DND-41 (cell line): Measurements from ENCODE around the gene PLEKHG3.

Experiments
- EZH2 ChIP-seq: IDR thresholded peaks from 3 replicates; pipeline ENCODE4 v1.6.1; 2012; ENCODE audit warnings: borderline replicate concordance, low read depth, mild to moderate bottlenecking, moderate library complexity, low read length, inconsistent platforms; ENCODE audit not compliant: severe bottlenecking
- TF ChIP-seq, protein P1 (sequence below): IDR thresholded peaks from 2 replicates; pipeline ENCODE4 v1.5.1; 2012; ENCODE audit warnings: borderline replicate concordance, low read length, moderate library complexity, mild to moderate bottlenecking; ENCODE audit not compliant: poor library complexity, severe bottlenecking; ENCODE audit errors: extremely low read depth

DNA sequence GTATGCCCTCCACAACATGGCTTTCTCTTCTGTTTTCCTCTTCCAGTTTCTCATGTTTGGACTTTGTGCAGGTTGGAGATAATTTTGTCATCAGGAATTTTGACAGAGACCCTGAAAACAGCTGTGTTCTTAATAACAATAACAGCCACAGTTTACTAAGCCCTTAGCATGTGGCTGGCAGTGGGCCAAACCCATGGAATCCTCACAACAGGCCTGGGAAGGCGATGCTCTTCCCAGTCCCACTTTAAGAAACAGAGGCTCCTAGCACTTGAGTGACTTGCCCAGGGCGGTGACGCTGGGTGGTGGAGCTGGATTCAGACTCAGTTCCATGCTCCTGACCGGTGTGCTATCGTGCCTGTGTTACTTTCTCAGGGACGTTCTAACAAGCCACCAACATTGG is 20.1 kb upstream of the PLEKHG3 start:
- TF ChIP-seq, protein P1, sequence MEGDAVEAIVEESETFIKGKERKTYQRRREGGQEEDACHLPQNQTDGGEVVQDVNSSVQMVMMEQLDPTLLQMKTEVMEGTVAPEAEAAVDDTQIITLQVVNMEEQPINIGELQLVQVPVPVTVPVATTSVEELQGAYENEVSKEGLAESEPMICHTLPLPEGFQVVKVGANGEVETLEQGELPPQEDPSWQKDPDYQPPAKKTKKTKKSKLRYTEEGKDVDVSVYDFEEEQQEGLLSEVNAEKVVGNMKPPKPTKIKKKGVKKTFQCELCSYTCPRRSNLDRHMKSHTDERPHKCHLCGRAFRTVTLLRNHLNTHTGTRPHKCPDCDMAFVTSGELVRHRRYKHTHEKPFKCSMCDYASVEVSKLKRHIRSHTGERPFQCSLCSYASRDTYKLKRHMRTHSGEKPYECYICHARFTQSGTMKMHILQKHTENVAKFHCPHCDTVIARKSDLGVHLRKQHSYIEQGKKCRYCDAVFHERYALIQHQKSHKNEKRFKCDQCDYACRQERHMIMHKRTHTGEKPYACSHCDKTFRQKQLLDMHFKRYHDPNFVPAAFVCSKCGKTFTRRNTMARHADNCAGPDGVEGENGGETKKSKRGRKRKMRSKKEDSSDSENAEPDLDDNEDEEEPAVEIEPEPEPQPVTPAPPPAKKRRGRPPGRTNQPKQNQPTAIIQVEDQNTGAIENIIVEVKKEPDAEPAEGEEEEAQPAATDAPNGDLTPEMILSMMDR, result no peak
- no peak for TF ChIP-seq EZH2
